ENCODE measurements around the gene EXOC3L1. TPM values are rescaled to one million over a fixed set of nuclear protein-coding genes. Genes with fewer than 3 reads are reported as not detected.

EXOC3L1 gene
- total RNA-seq, 4 donors from 2014 or later: 3.0 to 6.7 TPM; not detected in 2

GRCh38 chr16:67188323-67188722 is 1.6 kb downstream of the EXOC3L1 start:
- no peak for DNase-seq
- 79% methylated on average over 4 of the region's 4 CpGs; no CpG with 5 or more reads in 1 of the 2 donors for WGBS, 2 donors (ENCODE audit: low coverage in 1 of 2)
- in situ Hi-C loops (cut with MboI; ENCODE audit: low pct_ligation_motif_present in 1 of 4, low pct_unique_long_range_greater_than_20kb in 1 of 4, low sequenced_read_pairs in 3 of 4) (no loop called here), intact Hi-C loops (cut with DNase I; ENCODE audit: low total_unique reads) (no loop called here)
- Histone ChIP-seq H3K27me3 (no peaks in the 10 kb centered on the region), H3K4me1 (peaks cover 17 to 33% (median 29%) of the 10 kb centered on the region in 4 donors), H3K36me3 (no peaks in the 10 kb centered on the region), H3K9me3 (no peaks in the 10 kb centered on the region), H3K27ac (no peak overlapping the region), H3K4me3 (no peak overlapping the region)
- TF ChIP-seq EP300 (IDR thresholded peaks at IDR 0.05; ENCODE audit: low read depth) (no peak), POLR2A (IDR thresholded peaks at IDR 0.05) (no peak), CTCF (IDR thresholded peaks at IDR 0.05) (no peak), POLR2AphosphoS5 (IDR thresholded peaks at IDR 0.05) (no peak)

- WGBS, 2 donors (ENCODE audit: low coverage in 1 of 2): 87% methylated on average over 15 of the region's 26 CpGs; no CpG with 5 or more reads in 1 of the 2 donors
- Histone ChIP-seq H3K36me3 (no peaks in the 10 kb centered on the region), H3K9me3 (no peaks in the 10 kb centered on the region), H3K4me3 (no peak overlapping the region), H3K4me1 (peaks cover 12 to 34% (median 25%) of the 10 kb centered on the region in 4 donors), H3K27me3 (no peaks in the 10 kb centered on the region), H3K27ac (no peak overlapping the region)
- DNase-seq: no peak
- no peak for TF ChIP-seq POLR2A (IDR thresholded peaks at IDR 0.05)
- no peak for TF ChIP-seq CTCF (IDR thresholded peaks at IDR 0.05)
- no peak for TF ChIP-seq POLR2AphosphoS5 (IDR thresholded peaks at IDR 0.05)
- TF ChIP-seq EP300 (IDR thresholded peaks at IDR 0.05; ENCODE audit: low read depth): no peak
- intact Hi-C loops (cut with DNase I; ENCODE audit: low total_unique reads) (no loop called here), in situ Hi-C loops (cut with MboI; ENCODE audit: low pct_ligation_motif_present in 1 of 4, low pct_unique_long_range_greater_than_20kb in 1 of 4, low sequenced_read_pairs in 3 of 4) (no loop called here)
Measured at GRCh38 chr16:67187175-67187890, 2.6 kb downstream of the EXOC3L1 start.

- TF ChIP-seq POLR2A (IDR thresholded peaks at IDR 0.05): no peak
- DNase-seq: no peak
- in situ Hi-C loops (cut with MboI; ENCODE audit: low pct_ligation_motif_present in 1 of 4, low pct_unique_long_range_greater_than_20kb in 1 of 4, low sequenced_read_pairs in 3 of 4) (no loop called here), intact Hi-C loops (cut with DNase I; ENCODE audit: low total_unique reads) (no loop called here)
- H3K4me3 ChIP-seq: no peak overlapping the region
- 53% methylated on average over 5 of the region's 5 CpGs; no CpG with 5 or more reads in 1 of the 2 donors for WGBS, 2 donors (ENCODE audit: low coverage in 1 of 2)
- H3K36me3 ChIP-seq: no peaks in the 10 kb centered on the region
- H3K27me3 ChIP-seq: no peaks in the 10 kb centered on the region
- H3K27ac ChIP-seq: no peak overlapping the region
- peaks cover 12 to 36% (median 24%) of the 10 kb centered on the region in 4 donors for H3K4me1 ChIP-seq
- H3K9me3 ChIP-seq: no peaks in the 10 kb centered on the region
Measured at GRCh38 chr16:67186550-67186950, 3.4 kb downstream of the EXOC3L1 start.

- WGBS, 2 donors (ENCODE audit: low coverage in 1 of 2): 0 to 8% methylated on average over 7 to 12 of the region's 12 CpGs
- in situ Hi-C loops (cut with MboI; ENCODE audit: low pct_ligation_motif_present in 1 of 4, low pct_unique_long_range_greater_than_20kb in 1 of 4, low sequenced_read_pairs in 3 of 4): no loop called here
- TF ChIP-seq POLR2AphosphoS5 (IDR thresholded peaks at IDR 0.05): no peak
- no peak for TF ChIP-seq CTCF (IDR thresholded peaks at IDR 0.05)
- TF ChIP-seq POLR2A (IDR thresholded peaks at IDR 0.05): no peak
- no peak for TF ChIP-seq EP300 (IDR thresholded peaks at IDR 0.05; ENCODE audit: low read depth)
- Histone ChIP-seq H3K4me3 (peak overlapping the region in 2 of 4 donors; percentile 9 to 77), H3K4me1 (peaks cover 12 to 32% (median 23%) of the 10 kb centered on the region in 4 donors), H3K27ac (peak overlapping the region in 1 of 4 donors; percentile 94), H3K27me3 (no peaks in the 10 kb centered on the region), H3K9me3 (no peaks in the 10 kb centered on the region), H3K36me3 (no peaks in the 10 kb centered on the region)
- intact Hi-C loops (cut with DNase I; ENCODE audit: low total_unique reads): loop anchor here (2.0 kb wide), 1 partner anchor 27 kb away; the partner anchor contains the start of genes FBXL8 and TRADD
- DNase-seq: no peak
Measured at GRCh38 chr16:67185651-67186134, 4.2 kb downstream of the EXOC3L1 start.
